T-helper 17 cell (primary cell): ENCODE data around the gene CABYR. TPM values are rescaled to one million over a fixed set of nuclear protein-coding genes. Genes with fewer than 3 reads are reported as not detected.

Experiments used
- ATAC-seq: fragments of 150-1000 bp; cut with Tn5 transposase; 2 replicates; pipeline ENCODE4 v1.10.0; 2021; ENCODE audit warnings: mild to moderate bottlenecking, moderate library complexity
- DNase-seq, 3 donors: peaks; one replicate each; pipeline versions ENCODE4 v3.0.0 to v3.0.0-alpha.2; 2020 to 2021
- H3K9me3 ChIP-seq: one replicate; pipeline ENCODE4 v1.7.0; 2013; ENCODE audit warnings: low read length, mild to moderate bottlenecking; ENCODE audit not compliant: control insufficient read depth, poor library complexity, severe bottlenecking
- H3K27ac Mint-ChIP-seq: one replicate; pipeline ENCODE4 v1.8.0; 2022; ENCODE audit warnings: mild to moderate bottlenecking, moderate library complexity, mixed read lengths
- H3K27me3 Mint-ChIP-seq: one replicate; pipeline ENCODE4 v1.8.0; 2022; ENCODE audit warnings: mixed read lengths
- H3K36me3 Mint-ChIP-seq: one replicate; pipeline ENCODE4 v1.8.0; 2022; ENCODE audit warnings: low read depth, mixed read lengths
- H3K4me1 Mint-ChIP-seq: one replicate; pipeline ENCODE4 v1.8.0; 2022; ENCODE audit warnings: mild to moderate bottlenecking, mixed read lengths
- H3K4me3 Mint-ChIP-seq: one replicate; pipeline ENCODE4 v1.8.0; 2022; ENCODE audit warnings: mild to moderate bottlenecking, moderate library complexity, mixed read lengths
- total RNA-seq, 4 donors: library from RNA in 2 of 4; stranded (reverse) in 2 of 4; gene quantifications; one replicate each; pipeline ENCODE4 v1.2.3 and lab custom pipeline; 2022 to 2026

CABYR gene
- total RNA-seq (1 to 10 TPM; 2.4 to 2.6 TPM), total RNA-seq (lab: John Stamatoyannopoulos, UW) (4.5 to 6.6 reads per million in 2 donors)

- H3K9me3 ChIP-seq: no peaks in the 10 kb centered on the region
- peak within 1 kb of the TSS; percentile 96 for H3K4me3 Mint-ChIP-seq
- peaks cover 25% of the 10 kb centered on the region for H3K4me1 Mint-ChIP-seq
- H3K36me3 Mint-ChIP-seq: no peaks in the 10 kb centered on the region
- peaks cover 9% of the 10 kb centered on the region for H3K27me3 Mint-ChIP-seq
- DNase-seq (peak; percentile 63 to 79 (median 72)), ATAC-seq (peak; percentile 94)
- peak within 1 kb of the TSS; percentile 86 for H3K27ac Mint-ChIP-seq
Measured at GRCh38 chr18:24138789-24139616, at the start of gene CABYR. Gene CABYR, plus strand, starts transcription at chr18:24139062. Its CDS starts 4,053 bp downstream, at chr18:24143115.

- H3K27me3 Mint-ChIP-seq: no peaks in the 10 kb centered on the region
- H3K4me3 Mint-ChIP-seq: no peak overlapping the region
- H3K9me3 ChIP-seq: no peaks in the 10 kb centered on the region
- H3K4me1 Mint-ChIP-seq: peaks cover 28% of the 10 kb centered on the region
- ATAC-seq (no peak), DNase-seq (no peak)
- peak overlapping the region; percentile 88 for H3K27ac Mint-ChIP-seq
- H3K36me3 Mint-ChIP-seq: peaks cover 13% of the 10 kb centered on the region
Measured at GRCh38 chr18:24089076-24089475, 49.8 kb upstream of the CABYR start.

- Mint-ChIP-seq H3K4me3 (no peak overlapping the region), H3K36me3 (peaks cover 11% of the 10 kb centered on the region), H3K27me3 (no peaks in the 10 kb centered on the region), H3K27ac (peak overlapping the region; percentile 88), H3K4me1 (peaks cover 34% of the 10 kb centered on the region)
- H3K9me3 ChIP-seq: no peaks in the 10 kb centered on the region
- ATAC-seq (no peak), DNase-seq (no peak)
Measured at GRCh38 chr18:24089515-24090337, 49.1 kb upstream of the CABYR start.

GRCh38 chr18:24090876-24091275, 48.0 kb upstream of the CABYR start:
- no peaks in the 10 kb centered on the region for H3K9me3 ChIP-seq
- no peak for DNase-seq
- Mint-ChIP-seq H3K4me3 (no peak overlapping the region), H3K27me3 (no peaks in the 10 kb centered on the region), H3K27ac (peak overlapping the region; percentile 59), H3K36me3 (peaks cover 13% of the 10 kb centered on the region), H3K4me1 (peaks cover 35% of the 10 kb centered on the region)
- no peak for ATAC-seq

GRCh38 chr18:24094561-24094960, 44.3 kb upstream of the CABYR start:
- H3K36me3 Mint-ChIP-seq: peaks cover 7% of the 10 kb centered on the region
- peak overlapping the region; percentile 14 for H3K27ac Mint-ChIP-seq
- DNase-seq (no peak), ATAC-seq (no peak)
- H3K4me1 Mint-ChIP-seq: peaks cover 17% of the 10 kb centered on the region
- H3K9me3 ChIP-seq: no peaks in the 10 kb centered on the region
- H3K4me3 Mint-ChIP-seq: no peak overlapping the region
- H3K27me3 Mint-ChIP-seq: no peaks in the 10 kb centered on the region

GRCh38 chr18:24095976-24096375, 42.9 kb upstream of the CABYR start:
- DNase-seq (no peak), ATAC-seq (no peak)
- Mint-ChIP-seq H3K36me3 (peaks cover 9% of the 10 kb centered on the region), H3K27me3 (no peaks in the 10 kb centered on the region), H3K27ac (peak overlapping the region; percentile 11), H3K4me3 (no peak overlapping the region), H3K4me1 (peaks cover 24% of the 10 kb centered on the region)
- H3K9me3 ChIP-seq: no peaks in the 10 kb centered on the region

GRCh38 chr18:24103320-24104021, 35.4 kb upstream of the CABYR start:
- H3K9me3 ChIP-seq: no peaks in the 10 kb centered on the region
- DNase-seq: no peak
- H3K27ac Mint-ChIP-seq: peak overlapping the region; percentile 56
- ATAC-seq: no peak
- H3K36me3 Mint-ChIP-seq: peaks cover 7% of the 10 kb centered on the region
- peaks cover 39% of the 10 kb centered on the region for H3K4me1 Mint-ChIP-seq
- no peaks in the 10 kb centered on the region for H3K27me3 Mint-ChIP-seq
- H3K4me3 Mint-ChIP-seq: no peak overlapping the region

GRCh38 chr18:24104486-24104885, 34.4 kb upstream of the CABYR start:
- ATAC-seq: no peak
- Mint-ChIP-seq H3K27ac (peak overlapping the region; percentile 56), H3K4me1 (peaks cover 39% of the 10 kb centered on the region), H3K27me3 (no peaks in the 10 kb centered on the region), H3K4me3 (peak overlapping the region; percentile 39), H3K36me3 (peaks cover 7% of the 10 kb centered on the region)
- DNase-seq: no peak
- no peaks in the 10 kb centered on the region for H3K9me3 ChIP-seq

- peaks cover 28% of the 10 kb centered on the region for H3K4me1 Mint-ChIP-seq
- no peaks in the 10 kb centered on the region for H3K9me3 ChIP-seq
- no peak for DNase-seq
- peaks cover 2% of the 10 kb centered on the region for H3K36me3 Mint-ChIP-seq
- no peaks in the 10 kb centered on the region for H3K27me3 Mint-ChIP-seq
- H3K27ac Mint-ChIP-seq: peak overlapping the region; percentile 80
- H3K4me3 Mint-ChIP-seq: no peak overlapping the region
- no peak for ATAC-seq
Measured at GRCh38 chr18:24108641-24109040, 30.2 kb upstream of the CABYR start.

- peak overlapping the region; percentile 77 for H3K27ac Mint-ChIP-seq
- H3K4me3 Mint-ChIP-seq: no peak overlapping the region
- H3K27me3 Mint-ChIP-seq: no peaks in the 10 kb centered on the region
- peaks cover 23% of the 10 kb centered on the region for H3K4me1 Mint-ChIP-seq
- ATAC-seq (no peak), DNase-seq (no peak)
- H3K36me3 Mint-ChIP-seq: peaks cover 9% of the 10 kb centered on the region
- no peaks in the 10 kb centered on the region for H3K9me3 ChIP-seq
Measured at GRCh38 chr18:24111936-24112335, 26.9 kb upstream of the CABYR start.

GRCh38 chr18:24112464-24112863, 26.4 kb upstream of the CABYR start:
- peaks cover 19% of the 10 kb centered on the region for H3K4me1 Mint-ChIP-seq
- H3K27ac Mint-ChIP-seq: peak overlapping the region; percentile 77

GRCh38 chr18:24112874-24113615, 25.8 kb upstream of the CABYR start:
- Mint-ChIP-seq H3K4me3 (no peak overlapping the region), H3K4me1 (peaks cover 16% of the 10 kb centered on the region), H3K27me3 (no peaks in the 10 kb centered on the region), H3K36me3 (peaks cover 9% of the 10 kb centered on the region), H3K27ac (peak overlapping the region; percentile 77)
- DNase-seq (no peak), ATAC-seq (no peak)
- H3K9me3 ChIP-seq: no peaks in the 10 kb centered on the region

More at GRCh38 chr18:24112464-24112863, 26.4 kb upstream of the CABYR start:
- Mint-ChIP-seq H3K27me3 (no peaks in the 10 kb centered on the region), H3K4me3 (no peak overlapping the region), H3K36me3 (peaks cover 9% of the 10 kb centered on the region)
- DNase-seq (no peak), ATAC-seq (no peak)
- no peaks in the 10 kb centered on the region for H3K9me3 ChIP-seq
